GM23338 (cell line): ENCODE data around the gene AP1G2.

ENCODE experiments used
- CREB1 ChIP-seq: fragments of 250-450 bp; sonication (Bioruptor Pico); IDR thresholded peaks from 2 replicates; pipeline ENCODE4 v1.5.0; 2020; ENCODE audit warnings: low read depth, mild to moderate bottlenecking, moderate library complexity
- CTCF ChIP-seq, 2 experiments: fragments of 200-600 bp in 1 of 2; sonication (generic) in 1 of 2; conservative IDR thresholded peaks; 2 replicates each; pipeline versions ENCODE4 v1.5.1 to v1.6.1; 2016 to 2017; ENCODE audit warnings: antibody characterized with exemption in 2 of 2, low read depth in 2 of 2, mild to moderate bottlenecking in 2 of 2, moderate library complexity in 1 of 2
- ETS1 ChIP-seq: IDR thresholded peaks from 2 replicates; pipeline ENCODE4 v1.6.1; 2016; ENCODE audit warnings: antibody characterized with exemption
- EZH2 ChIP-seq: fragments of 200-600 bp; sonication (generic); IDR thresholded peaks from one replicate; pipeline ENCODE4 v1.8.0; 2017; ENCODE audit warnings: antibody characterized with exemption, mild to moderate bottlenecking, low read depth; ENCODE audit not compliant: unreplicated experiment
- EZH2phosphoT487 ChIP-seq: fragments of 200-600 bp; sonication (generic); IDR thresholded peaks from one replicate; pipeline ENCODE4 v1.8.1; 2018; ENCODE audit warnings: antibody characterized with exemption; ENCODE audit not compliant: unreplicated experiment
- JUNB ChIP-seq: IDR thresholded peaks from one replicate; pipeline ENCODE4 v1.6.1; 2016; ENCODE audit warnings: antibody characterized with exemption; ENCODE audit not compliant: unreplicated experiment
- NANOG ChIP-seq: IDR thresholded peaks from 2 replicates; pipeline ENCODE4 v1.6.1; 2016; ENCODE audit warnings: antibody characterized with exemption, borderline replicate concordance
- POLR2AphosphoS5 ChIP-seq: IDR thresholded peaks from 2 replicates; pipeline ENCODE4 v1.6.1; 2016; ENCODE audit warnings: antibody characterized with exemption, low read depth
- REST ChIP-seq: IDR thresholded peaks from one replicate; pipeline ENCODE4 v1.6.1; 2018; ENCODE audit warnings: antibody characterized with exemption; ENCODE audit not compliant: unreplicated experiment
- STAT1 ChIP-seq: IDR thresholded peaks from one replicate; pipeline ENCODE4 v1.6.1; 2016; ENCODE audit warnings: antibody characterized with exemption; ENCODE audit not compliant: unreplicated experiment
- ZNF114 ChIP-seq: fragments of 250-450 bp; sonication (Bioruptor Pico); IDR thresholded peaks from 2 replicates; pipeline ENCODE4 v1.5.0; 2020; ENCODE audit warnings: mild to moderate bottlenecking, moderate library complexity
- ZNF331 ChIP-seq: fragments of 250-450 bp; sonication (Bioruptor Pico); IDR thresholded peaks from 2 replicates; pipeline ENCODE4 v1.5.0; 2020; ENCODE audit warnings: low read depth, mild to moderate bottlenecking, moderate library complexity
- ZNF462 ChIP-seq: fragments of 250-450 bp; sonication (Bioruptor Pico); IDR thresholded peaks from 2 replicates; pipeline ENCODE4 v1.5.0; 2020; ENCODE audit warnings: mild to moderate bottlenecking, moderate library complexity

- no peak for TF ChIP-seq CTCF (conservative IDR thresholded peaks at IDR 0.05; ENCODE audit: low read depth in 2 of 2)
- no peak for TF ChIP-seq EZH2phosphoT487
- no peak for TF ChIP-seq POLR2AphosphoS5
- TF ChIP-seq REST, result no peak
- TF ChIP-seq ETS1, result no peak
- no peak for TF ChIP-seq EZH2
- TF ChIP-seq CREB1 (CRISPR knock-in tag), result no peak
- no peak for TF ChIP-seq ZNF114 (CRISPR knock-in tag)
- TF ChIP-seq STAT1, result no peak
- no peak for TF ChIP-seq JUNB
- no peak for TF ChIP-seq ZNF331 (CRISPR knock-in tag)
- no peak for TF ChIP-seq NANOG
- no peak for TF ChIP-seq ZNF462 (CRISPR knock-in tag)
Observed at GRCh38 chr14:23557521-23557920, 10.1 kb downstream of the AP1G2 start.
